HEK293 (cell line): ENCODE results near the gene CARD8.
"Not testable (repeated sequence)": the region's sequence is repeated elsewhere in the genome, so short reads cannot be mapped to it uniquely, and the experiment has no call there.

ENCODE experiments used
- CTCF ChIA-PET: fragments of 350-600 bp; formaldehyde crosslinking; extraction: SDS; loops from one replicate; lab custom pipeline; 2021; ENCODE audit warnings: antibody characterized with exemption; lab: Yijun Ruan, JAX
- POLR2A ChIA-PET: fragments of 300-600 bp; formaldehyde crosslinking; extraction: SDS; loops from one replicate; lab custom pipeline; 2020; ENCODE audit warnings: antibody characterized with exemption, inconsistent platforms; lab: Yijun Ruan, JAX
- H3K27ac ChIP-seq: fragments of 200-500 bp; sonication (Bioruptor generic); 2 replicates; pipeline ENCODE4 v1.5.1; 2014; ENCODE audit warnings: low read depth, low read length, control low read depth, inconsistent platforms; ENCODE audit errors: extremely low read depth
- H3K36me3 ChIP-seq, 2 experiments: fragments of 200-500 bp in 1 of 2; sonication (Bioruptor generic) in 1 of 2; 1 replicate in 1 of 2; 2 replicates in 1 of 2; pipeline ENCODE4 v1.5.1; 2014 to 2017; ENCODE audit warnings: inconsistent platforms in 2 of 2, low read length in 2 of 2; ENCODE audit not compliant: control insufficient read depth in 2 of 2, insufficient read depth in 1 of 2
- H3K4me1 ChIP-seq: fragments of 200-500 bp; sonication (Bioruptor generic); 2 replicates; pipeline ENCODE4 v1.5.1; 2014; ENCODE audit warnings: mild to moderate bottlenecking, low read length, inconsistent platforms; ENCODE audit not compliant: control insufficient read depth, insufficient read depth
- H3K4me3 ChIP-seq: 2 replicates; pipeline ENCODE4 v1.5.1; 2011; ENCODE audit warnings: low read depth, mild to moderate bottlenecking, control low read depth, low read length, moderate library complexity
- H3K9me3 ChIP-seq: fragments of 200-500 bp; sonication (Bioruptor generic); 2 replicates; pipeline ENCODE4 v1.5.1; 2014; ENCODE audit warnings: low read depth, low read length, inconsistent platforms; ENCODE audit not compliant: control insufficient read depth, insufficient read depth
- ZBTB1 ChIP-seq: fragments of 450-650 bp; formaldehyde crosslinking; IDR thresholded peaks from 2 replicates; pipeline ENCODE4 v1.5.1; 2016; ENCODE audit warnings: missing biosample characterization, missing genetic modification characterization
- ZBTB20 ChIP-seq: fragments of 450-650 bp; formaldehyde crosslinking; IDR thresholded peaks from 2 replicates; pipeline ENCODE4 v1.5.1; 2016; ENCODE audit warnings: missing biosample characterization, missing genetic modification characterization
- ZEB2 ChIP-seq: fragments of 450-650 bp; formaldehyde crosslinking; IDR thresholded peaks from 2 replicates; pipeline ENCODE4 v1.5.1; 2016; ENCODE audit warnings: missing biosample characterization, missing genetic modification characterization
- ZNF223 ChIP-seq: fragments of 450-650 bp; formaldehyde crosslinking; IDR thresholded peaks from 2 replicates; pipeline ENCODE4 v1.5.1; 2016; ENCODE audit warnings: missing biosample characterization, missing genetic modification characterization
- ZNF600 ChIP-seq: fragments of 450-650 bp; formaldehyde crosslinking; IDR thresholded peaks from 2 replicates; pipeline ENCODE4 v1.5.1; 2016; ENCODE audit warnings: missing biosample characterization, missing genetic modification characterization
- ZNF623 ChIP-seq: fragments of 450-650 bp; formaldehyde crosslinking; IDR thresholded peaks from 2 replicates; pipeline ENCODE4 v1.5.1; 2016; ENCODE audit warnings: missing biosample characterization, missing genetic modification characterization
- ZNF707 ChIP-seq: fragments of 450-650 bp; formaldehyde crosslinking; IDR thresholded peaks from 2 replicates; pipeline ENCODE4 v1.5.1; 2016; ENCODE audit warnings: missing biosample characterization, missing genetic modification characterization
- TF ChIP-seq, protein P1 (sequence below): fragments of 450-650 bp; formaldehyde crosslinking; conservative IDR thresholded peaks from 2 replicates; pipeline ENCODE4 v1.5.1; 2016; ENCODE audit warnings: low read depth, missing biosample characterization, missing genetic modification characterization
- TF ChIP-seq, protein P2 (sequence below): fragments of 450-650 bp; formaldehyde crosslinking; IDR thresholded peaks from 2 replicates; pipeline ENCODE4 v1.5.1; 2017; ENCODE audit warnings: missing biosample characterization, missing genetic modification characterization
- TF ChIP-seq, protein P3 (sequence below): fragments of 450-650 bp; formaldehyde crosslinking; IDR thresholded peaks from 2 replicates; pipeline ENCODE4 v1.5.1; 2016; ENCODE audit warnings: missing biosample characterization, missing genetic modification characterization
- TF ChIP-seq, protein P4 (sequence below): fragments of 450-650 bp; formaldehyde crosslinking; IDR thresholded peaks from 2 replicates; pipeline ENCODE4 v1.5.1; 2016; ENCODE audit warnings: missing biosample characterization, missing genetic modification characterization
- TF ChIP-seq, protein P5 (sequence below): fragments of 450-650 bp; formaldehyde crosslinking; IDR thresholded peaks from 2 replicates; pipeline ENCODE4 v1.5.1; 2017; ENCODE audit warnings: missing biosample characterization, missing genetic modification characterization

The CARD8 gene

DNA sequence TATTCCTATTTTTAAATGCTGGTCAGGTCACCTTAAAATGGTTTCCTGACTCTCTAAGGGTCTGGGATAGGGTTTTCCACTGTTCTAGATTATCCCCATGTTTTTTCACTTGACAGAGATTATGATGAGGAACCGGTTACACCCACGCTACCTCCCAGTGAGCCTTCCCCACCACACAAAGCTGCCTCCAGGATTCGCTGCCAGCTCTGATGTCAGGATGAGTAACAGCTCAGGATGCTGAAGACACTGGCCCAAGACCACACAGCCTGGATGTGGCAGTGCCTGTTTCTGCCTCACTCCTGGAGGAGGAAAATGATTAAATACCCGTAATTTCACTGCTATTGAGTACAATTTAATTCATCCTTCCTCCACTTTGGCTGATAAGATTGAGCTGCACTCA lies 37.1 kb upstream of the CARD8 start (continued):
- TF ChIP-seq, protein P1, sequence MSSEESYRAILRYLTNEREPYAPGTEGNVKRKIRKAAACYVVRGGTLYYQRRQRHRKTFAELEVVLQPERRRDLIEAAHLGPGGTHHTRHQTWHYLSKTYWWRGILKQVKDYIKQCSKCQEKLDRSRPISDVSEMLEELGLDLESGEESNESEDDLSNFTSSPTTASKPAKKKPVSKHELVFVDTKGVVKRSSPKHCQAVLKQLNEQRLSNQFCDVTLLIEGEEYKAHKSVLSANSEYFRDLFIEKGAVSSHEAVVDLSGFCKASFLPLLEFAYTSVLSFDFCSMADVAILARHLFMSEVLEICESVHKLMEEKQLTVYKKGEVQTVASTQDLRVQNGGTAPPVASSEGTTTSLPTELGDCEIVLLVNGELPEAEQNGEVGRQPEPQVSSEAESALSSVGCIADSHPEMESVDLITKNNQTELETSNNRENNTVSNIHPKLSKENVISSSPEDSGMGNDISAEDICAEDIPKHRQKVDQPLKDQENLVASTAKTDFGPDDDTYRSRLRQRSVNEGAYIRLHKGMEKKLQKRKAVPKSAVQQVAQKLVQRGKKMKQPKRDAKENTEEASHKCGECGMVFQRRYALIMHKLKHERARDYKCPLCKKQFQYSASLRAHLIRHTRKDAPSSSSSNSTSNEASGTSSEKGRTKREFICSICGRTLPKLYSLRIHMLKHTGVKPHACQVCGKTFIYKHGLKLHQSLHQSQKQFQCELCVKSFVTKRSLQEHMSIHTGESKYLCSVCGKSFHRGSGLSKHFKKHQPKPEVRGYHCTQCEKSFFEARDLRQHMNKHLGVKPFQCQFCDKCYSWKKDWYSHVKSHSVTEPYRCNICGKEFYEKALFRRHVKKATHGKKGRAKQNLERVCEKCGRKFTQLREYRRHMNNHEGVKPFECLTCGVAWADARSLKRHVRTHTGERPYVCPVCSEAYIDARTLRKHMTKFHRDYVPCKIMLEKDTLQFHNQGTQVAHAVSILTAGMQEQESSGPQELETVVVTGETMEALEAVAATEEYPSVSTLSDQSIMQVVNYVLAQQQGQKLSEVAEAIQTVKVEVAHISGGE (tag by site-specific recombination): no peak
- TF ChIP-seq, protein P2, sequence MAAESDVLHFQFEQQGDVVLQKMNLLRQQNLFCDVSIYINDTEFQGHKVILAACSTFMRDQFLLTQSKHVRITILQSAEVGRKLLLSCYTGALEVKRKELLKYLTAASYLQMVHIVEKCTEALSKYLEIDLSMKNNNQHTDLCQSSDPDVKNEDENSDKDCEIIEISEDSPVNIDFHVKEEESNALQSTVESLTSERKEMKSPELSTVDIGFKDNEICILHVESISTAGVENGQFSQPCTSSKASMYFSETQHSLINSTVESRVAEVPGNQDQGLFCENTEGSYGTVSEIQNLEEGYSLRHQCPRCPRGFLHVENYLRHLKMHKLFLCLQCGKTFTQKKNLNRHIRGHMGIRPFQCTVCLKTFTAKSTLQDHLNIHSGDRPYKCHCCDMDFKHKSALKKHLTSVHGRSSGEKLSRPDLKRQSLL: no peak
- no peak for TF ChIP-seq ZNF600 (tag by site-specific recombination)
- TF ChIP-seq ZNF223 (tag by site-specific recombination): no peak
- TF ChIP-seq ZEB2 (tag by site-specific recombination): no peak
- TF ChIP-seq, protein P3, sequence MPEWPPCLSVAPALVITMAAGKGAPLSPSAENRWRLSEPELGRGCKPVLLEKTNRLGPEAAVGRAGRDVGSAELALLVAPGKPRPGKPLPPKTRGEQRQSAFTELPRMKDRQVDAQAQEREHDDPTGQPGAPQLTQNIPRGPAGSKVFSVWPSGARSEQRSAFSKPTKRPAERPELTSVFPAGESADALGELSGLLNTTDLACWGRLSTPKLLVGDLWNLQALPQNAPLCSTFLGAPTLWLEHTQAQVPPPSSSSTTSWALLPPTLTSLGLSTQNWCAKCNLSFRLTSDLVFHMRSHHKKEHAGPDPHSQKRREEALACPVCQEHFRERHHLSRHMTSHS: no peak
- TF ChIP-seq, protein P4, sequence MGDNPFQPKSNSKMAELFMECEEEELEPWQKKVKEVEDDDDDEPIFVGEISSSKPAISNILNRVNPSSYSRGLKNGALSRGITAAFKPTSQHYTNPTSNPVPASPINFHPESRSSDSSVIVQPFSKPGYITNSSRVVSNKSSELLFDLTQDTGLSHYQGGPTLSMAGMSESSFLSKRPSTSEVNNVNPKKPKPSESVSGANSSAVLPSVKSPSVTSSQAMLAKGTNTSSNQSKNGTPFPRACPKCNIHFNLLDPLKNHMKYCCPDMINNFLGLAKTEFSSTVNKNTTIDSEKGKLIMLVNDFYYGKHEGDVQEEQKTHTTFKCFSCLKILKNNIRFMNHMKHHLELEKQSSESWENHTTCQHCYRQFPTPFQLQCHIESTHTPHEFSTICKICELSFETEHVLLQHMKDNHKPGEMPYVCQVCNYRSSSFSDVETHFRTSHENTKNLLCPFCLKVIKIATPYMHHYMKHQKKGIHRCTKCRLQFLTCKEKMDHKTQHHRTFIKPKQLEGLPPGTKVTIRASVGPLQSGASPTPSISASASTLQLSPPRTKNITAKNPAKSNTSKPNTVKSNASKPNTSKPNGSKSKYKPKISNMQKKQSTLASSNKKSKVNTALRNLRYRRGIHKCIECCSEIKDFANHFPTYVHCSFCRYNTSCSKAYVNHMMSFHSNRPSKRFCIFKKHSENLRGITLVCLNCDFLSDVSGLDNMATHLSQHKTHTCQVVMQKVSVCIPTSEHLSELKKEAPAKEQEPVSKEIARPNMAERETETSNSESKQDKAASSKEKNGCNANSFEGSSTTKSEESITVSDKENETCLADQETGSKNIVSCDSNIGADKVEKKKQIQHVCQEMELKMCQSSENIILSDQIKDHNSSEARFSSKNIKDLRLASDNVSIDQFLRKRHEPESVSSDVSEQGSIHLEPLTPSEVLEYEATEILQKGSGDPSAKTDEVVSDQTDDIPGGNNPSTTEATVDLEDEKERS (tag by site-specific recombination): no peak
- TF ChIP-seq, protein P5, sequence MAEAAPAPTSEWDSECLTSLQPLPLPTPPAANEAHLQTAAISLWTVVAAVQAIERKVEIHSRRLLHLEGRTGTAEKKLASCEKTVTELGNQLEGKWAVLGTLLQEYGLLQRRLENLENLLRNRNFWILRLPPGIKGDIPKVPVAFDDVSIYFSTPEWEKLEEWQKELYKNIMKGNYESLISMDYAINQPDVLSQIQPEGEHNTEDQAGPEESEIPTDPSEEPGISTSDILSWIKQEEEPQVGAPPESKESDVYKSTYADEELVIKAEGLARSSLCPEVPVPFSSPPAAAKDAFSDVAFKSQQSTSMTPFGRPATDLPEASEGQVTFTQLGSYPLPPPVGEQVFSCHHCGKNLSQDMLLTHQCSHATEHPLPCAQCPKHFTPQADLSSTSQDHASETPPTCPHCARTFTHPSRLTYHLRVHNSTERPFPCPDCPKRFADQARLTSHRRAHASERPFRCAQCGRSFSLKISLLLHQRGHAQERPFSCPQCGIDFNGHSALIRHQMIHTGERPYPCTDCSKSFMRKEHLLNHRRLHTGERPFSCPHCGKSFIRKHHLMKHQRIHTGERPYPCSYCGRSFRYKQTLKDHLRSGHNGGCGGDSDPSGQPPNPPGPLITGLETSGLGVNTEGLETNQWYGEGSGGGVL (tag by site-specific recombination): no peak
- TF ChIP-seq ZBTB1 (tag by site-specific recombination): no peak
- TF ChIP-seq ZBTB20 (tag by site-specific recombination): no peak
- TF ChIP-seq ZNF707: no peak

DNA sequence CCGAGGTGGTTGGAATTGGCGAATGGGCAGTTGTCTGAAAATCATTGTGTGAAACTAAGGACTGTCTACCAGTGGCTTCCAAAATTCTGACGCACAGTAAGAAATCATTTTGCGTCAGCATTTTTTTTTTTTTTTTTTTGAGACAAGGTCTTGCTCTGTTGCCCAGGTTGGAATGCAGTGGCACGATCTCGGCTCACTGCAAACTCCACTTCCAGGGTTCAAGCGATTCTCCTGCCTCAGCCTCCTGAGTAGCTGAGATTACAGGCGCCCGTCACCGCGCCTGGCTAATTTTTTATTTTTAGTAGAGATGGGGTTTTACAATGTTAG lies 35.7 kb upstream of the CARD8 start:
- ChIA-PET CTCF (interaction anchor here (0.6 to 7.0 kb wide), 18 partner anchors 12 to 1506 kb away, joined by 3 to 82 read pairs (median 5); partner anchors contain the start of genes CARD8 and ZNF114), POLR2A (interaction anchor here (1.2 kb wide), 1 partner anchor 19 kb away, joined by 6 read pairs; no protein-coding TSS in a partner anchor)
- H3K27ac ChIP-seq, H3K4me3 ChIP-seq, H3K9me3 ChIP-seq, H3K4me1 ChIP-seq, H3K36me3 ChIP-seq: not testable (repeated sequence)
- TF ChIP-seq ZEB2 (tag by site-specific recombination): peak; percentile 6; the same call in 1 of the 2 replicates
- TF ChIP-seq ZNF623 (tag by site-specific recombination): 0 out of 2 replicates have a peak, but pooled peaks have one; percentile 0
